Left lung (tissue), 10 donors: Measurements from ENCODE around the gene ARPC1B. TPM values are rescaled to one million over a fixed set of nuclear protein-coding genes. Genes with fewer than 3 reads are reported as not detected.
"Not testable (repeated sequence)": the region's sequence is repeated elsewhere in the genome, so short reads cannot be mapped to it uniquely, and the experiment has no call there.

ENCODE experiments used
- ATAC-seq: fragments of 200-7000 bp; cut with Tn5 transposase; one replicate; pipeline ENCODE4 v1.9.1; 2020; ENCODE audit warnings: moderate library complexity
- DNase-seq, 4 donors: peaks; one replicate each; pipeline ENCODE4 v3.0.0-alpha.2; 2013 to 2020
- H3K27ac ChIP-seq, 2 donors: fragments of 200-600 bp; sonication (generic) in 1 of 2; one replicate each; pipeline versions ENCODE4 v1.5.0 to v1.8.0; 2020 to 2021
- H3K27me3 ChIP-seq, 2 donors: fragments of 200-600 bp; sonication (generic) in 1 of 2; one replicate each; pipeline versions ENCODE4 v1.5.0 to v1.8.0; 2020 to 2021
- H3K36me3 ChIP-seq, 2 donors: fragments of 200-600 bp; sonication (generic) in 1 of 2; one replicate each; pipeline versions ENCODE4 v1.5.0 to v1.8.0; 2020 to 2021
- H3K4me1 ChIP-seq, 2 donors: fragments of 200-600 bp; one replicate each; pipeline ENCODE4 v1.8.0; 2021
- H3K4me3 ChIP-seq, 2 donors: fragments of 200-600 bp; sonication (generic) in 1 of 2; one replicate each; pipeline versions ENCODE4 v1.5.0 to v1.8.0; 2020 to 2021; ENCODE audit warnings: mild to moderate bottlenecking in 1 of 2
- H3K9me3 ChIP-seq, 2 donors: fragments of 200-600 bp; sonication (generic) in 1 of 2; one replicate each; pipeline versions ENCODE4 v1.5.0 to v1.8.0; 2020 to 2021
- intact Hi-C, 2 donors: fragments of 100-400 bp; cut with DNase I; formaldehyde crosslinking; loops; one replicate each; pipeline versions ENCODE4 v1.11.2 to v1.14.2; 2022
- polyA plus RNA-seq, 6 donors: library from polyadenylated mRNA; unstranded; fragments of 120-200 nt; gene quantifications; one replicate each; pipeline ENCODE4 v1.2.1, GENCODE V29; 2013; ENCODE audit not compliant: insufficient read length in 6 of 6
- total RNA-seq, 2 donors: library from RNA; stranded (reverse); fragmentation: NEBNext Ultra II Directional; extraction: Animal tissue kit (Norgen Biotek cat#: 25700); gene quantifications; one replicate each; pipeline ENCODE4 v1.2.1, GENCODE V29; 2021
- TF ChIP-seq, protein P1 (sequence below), 2 donors: fragments of 200-600 bp; sonication (generic) in 1 of 2; IDR thresholded peaks; one replicate each; pipeline versions ENCODE4 v1.5.0 to v1.8.0; 2021; ENCODE audit warnings: antibody characterized with exemption in 2 of 2
- donor health status: DM: no; HTN: yes; CAD: no.
- donor health status: DM: no; HTN: no; CAD: no.

The ARPC1B gene
- total and polyA plus RNA-seq, 8 donors = 37.1 to 311 (median 50.1) TPM

- DNase-seq (no peak), ATAC-seq (no peak)
- TF ChIP-seq, protein P1, sequence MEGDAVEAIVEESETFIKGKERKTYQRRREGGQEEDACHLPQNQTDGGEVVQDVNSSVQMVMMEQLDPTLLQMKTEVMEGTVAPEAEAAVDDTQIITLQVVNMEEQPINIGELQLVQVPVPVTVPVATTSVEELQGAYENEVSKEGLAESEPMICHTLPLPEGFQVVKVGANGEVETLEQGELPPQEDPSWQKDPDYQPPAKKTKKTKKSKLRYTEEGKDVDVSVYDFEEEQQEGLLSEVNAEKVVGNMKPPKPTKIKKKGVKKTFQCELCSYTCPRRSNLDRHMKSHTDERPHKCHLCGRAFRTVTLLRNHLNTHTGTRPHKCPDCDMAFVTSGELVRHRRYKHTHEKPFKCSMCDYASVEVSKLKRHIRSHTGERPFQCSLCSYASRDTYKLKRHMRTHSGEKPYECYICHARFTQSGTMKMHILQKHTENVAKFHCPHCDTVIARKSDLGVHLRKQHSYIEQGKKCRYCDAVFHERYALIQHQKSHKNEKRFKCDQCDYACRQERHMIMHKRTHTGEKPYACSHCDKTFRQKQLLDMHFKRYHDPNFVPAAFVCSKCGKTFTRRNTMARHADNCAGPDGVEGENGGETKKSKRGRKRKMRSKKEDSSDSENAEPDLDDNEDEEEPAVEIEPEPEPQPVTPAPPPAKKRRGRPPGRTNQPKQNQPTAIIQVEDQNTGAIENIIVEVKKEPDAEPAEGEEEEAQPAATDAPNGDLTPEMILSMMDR (IDR thresholded peaks at IDR 0.05) = no peak
- H3K36me3 ChIP-seq = peaks cover 11 to 100% of the 10 kb centered on the region in 2 donors
- H3K27me3 ChIP-seq = no peaks in the 10 kb centered on the region
- H3K27ac ChIP-seq = no peak overlapping the region
- no peaks in the 10 kb centered on the region for H3K4me1 ChIP-seq
- no peak overlapping the region for H3K4me3 ChIP-seq
- intact Hi-C loops = no loop called here
- no peaks in the 10 kb centered on the region for H3K9me3 ChIP-seq
These were observed 30.4 kb upstream of the ARPC1B start for GRCh38 chr7:99344061-99344647.

- not testable (repeated sequence) for ATAC-seq
- H3K36me3 ChIP-seq = peaks cover 10 to 100% of the 10 kb centered on the region in 2 donors
These were observed 23.9 kb upstream of the ARPC1B start for GRCh38 chr7:99350641-99351040.

GRCh38 chr7:99352247-99352646 lies 22.3 kb upstream of the ARPC1B start:
- H3K27ac ChIP-seq = no peak overlapping the region
- TF ChIP-seq, protein P1 (IDR thresholded peaks at IDR 0.05) = no peak
- no peaks in the 10 kb centered on the region for H3K9me3 ChIP-seq
- no peak overlapping the region for H3K4me3 ChIP-seq
- no peak for ATAC-seq
- peaks cover 5 to 100% of the 10 kb centered on the region in 2 donors for H3K36me3 ChIP-seq
- no peaks in the 10 kb centered on the region for H3K4me1 ChIP-seq
- intact Hi-C loops = no loop called here
- no peaks in the 10 kb centered on the region for H3K27me3 ChIP-seq
- no peak for DNase-seq

More at GRCh38 chr7:99350641-99351040, 23.9 kb upstream of the ARPC1B start:
- H3K4me1 ChIP-seq, DNase-seq, intact Hi-C loops, H3K9me3 ChIP-seq, H3K27ac ChIP-seq, H3K27me3 ChIP-seq, H3K4me3 ChIP-seq: not testable (repeated sequence)

- H3K36me3 ChIP-seq = peaks cover 0 to 100% of the 10 kb centered on the region in 2 donors
- TF ChIP-seq, protein P1 (IDR thresholded peaks at IDR 0.05) = no peak
- ATAC-seq (no peak), DNase-seq (no peak)
- no peak overlapping the region for H3K4me3 ChIP-seq
- H3K27me3 ChIP-seq = no peaks in the 10 kb centered on the region
- no peak overlapping the region for H3K27ac ChIP-seq
- no peaks in the 10 kb centered on the region for H3K9me3 ChIP-seq
- intact Hi-C loops = no loop called here
- no peaks in the 10 kb centered on the region for H3K4me1 ChIP-seq
These were observed 19.4 kb upstream of the ARPC1B start for GRCh38 chr7:99355098-99355497.

GRCh38 chr7:99357701-99358490 lies 16.6 kb upstream of the ARPC1B start:
- no peak overlapping the region for H3K4me3 ChIP-seq
- H3K4me1 ChIP-seq = no peaks in the 10 kb centered on the region
- H3K27me3 ChIP-seq = no peaks in the 10 kb centered on the region
- no peak overlapping the region for H3K27ac ChIP-seq
- intact Hi-C loops = no loop called here
- DNase-seq (no peak), ATAC-seq (no peak)
- H3K9me3 ChIP-seq = no peaks in the 10 kb centered on the region
- peaks cover 0 to 100% of the 10 kb centered on the region in 2 donors for H3K36me3 ChIP-seq
- TF ChIP-seq, protein P1 (IDR thresholded peaks at IDR 0.05) = no peak

- ATAC-seq = not testable (repeated sequence)
These were observed 16.0 kb upstream of the ARPC1B start for GRCh38 chr7:99358521-99358920.

More at GRCh38 chr7:99358521-99358920, 16.0 kb upstream of the ARPC1B start:
- DNase-seq, intact Hi-C loops, H3K4me3 ChIP-seq, H3K27ac ChIP-seq, H3K27me3 ChIP-seq, H3K4me1 ChIP-seq, H3K9me3 ChIP-seq: not testable (repeated sequence)
- peaks cover 0 to 100% of the 10 kb centered on the region in 2 donors for H3K36me3 ChIP-seq
